HCT116 (cell line): ENCODE measurements around the gene KLHDC8B. TPM values are rescaled to one million over a fixed set of nuclear protein-coding genes. Genes with fewer than 3 reads are reported as not detected.

Experiments used
- ATAC-seq: fragments of 200-7000 bp; cut with Tn5 transposase; 2 replicates; pipeline ENCODE4 v1.9.1; 2020; ENCODE audit warnings: mild to moderate bottlenecking, moderate library complexity
- BruUV-seq: library from RNA; stranded (reverse); fragments of 400-500 nt; replicated peaks from 2 replicates; lab custom pipeline; 2021; lab: Mats Ljungman, UMichigan
- CTCF ChIA-PET: fragments of 300-600 bp; sonication (Branson Sonifier 250); formaldehyde crosslinking; loops from one replicate; lab custom pipeline; 2021; ENCODE audit warnings: antibody characterized with exemption; lab: Charles Lee
- POLR2A ChIA-PET: fragments of 300-600, 350-600 bp; sonication (Branson Sonifier 250); formaldehyde crosslinking; loops from one replicate; lab custom pipeline; 2021; ENCODE audit warnings: antibody characterized with exemption; lab: Charles Lee
- RAD21 ChIA-PET, 2 experiments: fragments of 300-600 bp; sonication (Branson Sonifier 250); formaldehyde crosslinking; loops; one replicate each; lab custom pipeline; 2023; ENCODE audit warnings: low total read pairs in 2 of 2; ENCODE audit not compliant: uncharacterized antibody in 2 of 2, unreplicated experiment in 2 of 2, low non-redundant PET in 1 of 2; lab: Charles Lee
- DNase-seq: peaks from one replicate; pipeline ENCODE4 v3.0.0-alpha.2; 2010; ENCODE audit warnings: low read depth, low spot score
- H2AFZ ChIP-seq: fragments of 200-600 bp; shearing (Covaris generic), sonication (generic); 2 replicates; pipeline ENCODE4 v1.6.1; 2017; ENCODE audit warnings: low read depth, mixed run types, mixed read lengths, antibody characterized with exemption, low read length; ENCODE audit not compliant: poor library complexity, severe bottlenecking
- H3K27ac ChIP-seq: 2 replicates; pipeline ENCODE4 v1.5.1; 2012; ENCODE audit warnings: low read depth, low read length
- H3K27me3 ChIP-seq: fragments of 200-600 bp; sonication (generic); 2 replicates; pipeline ENCODE4 v1.6.1; 2016; ENCODE audit warnings: mixed run types, low read length, mixed read lengths; ENCODE audit not compliant: insufficient read depth
- H3K36me3 ChIP-seq, 2 experiments: fragments of 200-500 bp in 1 of 2; fragments of 200-600 bp in 1 of 2; sonication (Bioruptor generic) in 1 of 2; sonication (generic) in 1 of 2; 2 replicates each; pipeline versions ENCODE4 v1.5.1 to v1.6.1; 2014 to 2016; ENCODE audit warnings: low read length in 2 of 2, inconsistent platforms in 1 of 2, mixed read lengths in 1 of 2, mixed run types in 1 of 2; ENCODE audit not compliant: insufficient read depth in 2 of 2, control insufficient read depth in 1 of 2
- H3K4me1 ChIP-seq, 2 experiments: fragments of 200-600 bp in 1 of 2; sonication (generic) in 1 of 2; 2 replicates each; pipeline versions ENCODE4 v1.5.1 to v1.6.1; 2012 to 2017; ENCODE audit warnings: low read length in 2 of 2, inconsistent platforms in 1 of 2, mild to moderate bottlenecking in 1 of 2, mixed read lengths in 1 of 2, mixed run types in 1 of 2, moderate library complexity in 1 of 2; ENCODE audit not compliant: insufficient read depth in 2 of 2, control insufficient read depth in 1 of 2
- H3K4me2 ChIP-seq: fragments of 200-600 bp; sonication (generic); 2 replicates; pipeline ENCODE4 v1.6.1; 2017; ENCODE audit warnings: mixed run types, low read length, mixed read lengths
- H3K4me3 ChIP-seq, 2 experiments: fragments of 200-600 bp in 1 of 2; sonication (generic) in 1 of 2; replicated peaks in 1 of 2; 2 replicates each; pipeline ENCODE4 v1.5.1; 2011 to 2016; ENCODE audit warnings: low read length in 2 of 2, control low read depth in 1 of 2, low read depth in 1 of 2, mild to moderate bottlenecking in 1 of 2, mixed read lengths in 1 of 2, mixed run types in 1 of 2
- H3K79me2 ChIP-seq: fragments of 200-600 bp; sonication (generic); 2 replicates; pipeline ENCODE4 v1.6.1; 2017; ENCODE audit warnings: mild to moderate bottlenecking, mixed run types, low read length, moderate library complexity, mixed read lengths; ENCODE audit not compliant: insufficient read depth
- H3K9ac ChIP-seq: fragments of 200-600 bp; sonication (generic); 2 replicates; pipeline ENCODE4 v1.6.1; 2016; ENCODE audit warnings: low read length, mixed read lengths
- H3K9me2 ChIP-seq: fragments of 200-600 bp; sonication (generic), shearing (Covaris generic); 2 replicates; pipeline ENCODE4 v1.6.1; 2017; ENCODE audit warnings: mixed run types, mild to moderate bottlenecking, moderate library complexity; ENCODE audit not compliant: insufficient read depth
- H3K9me3 ChIP-seq, 2 experiments: fragments of 200-500 bp in 1 of 2; fragments of 200-600 bp in 1 of 2; sonication (Bioruptor generic) in 1 of 2; sonication (generic) in 1 of 2; 2 replicates each; pipeline ENCODE4 v1.6.1; 2014 to 2017; ENCODE audit warnings: low read length in 2 of 2, mixed read lengths in 2 of 2, inconsistent platforms in 1 of 2, low read depth in 1 of 2, mild to moderate bottlenecking in 1 of 2, mixed run types in 1 of 2, moderate library complexity in 1 of 2; ENCODE audit not compliant: control insufficient read depth in 1 of 2, insufficient read depth in 1 of 2
- H4K20me1 ChIP-seq: fragments of 200-600 bp; sonication (generic), shearing (Covaris generic); 2 replicates; pipeline ENCODE4 v1.6.1; 2017; ENCODE audit warnings: mixed run types, mild to moderate bottlenecking, moderate library complexity; ENCODE audit not compliant: insufficient read depth
- ATF3 ChIP-seq: IDR thresholded peaks from 2 replicates; pipeline ENCODE4 v1.6.1; 2012
- CEBPB ChIP-seq: IDR thresholded peaks from 2 replicates; pipeline ENCODE4 v1.6.1; 2012; ENCODE audit warnings: low read depth
- EGR1 ChIP-seq: IDR thresholded peaks from 2 replicates; pipeline ENCODE4 v1.6.1; 2012; ENCODE audit warnings: low read depth
- EZH2 ChIP-seq: fragments of 200-600 bp; sonication (generic); IDR thresholded peaks from 2 replicates; pipeline ENCODE4 v1.6.1; 2017; ENCODE audit warnings: antibody characterized with exemption, mixed run types
- EZH2phosphoT487 ChIP-seq: fragments of 200-600 bp; IDR thresholded peaks from 2 replicates; pipeline ENCODE4 v1.6.1; 2018; ENCODE audit warnings: antibody characterized with exemption, borderline replicate concordance
- JUND ChIP-seq: IDR thresholded peaks from 2 replicates; pipeline ENCODE4 v1.6.1; 2012
- POLR2A ChIP-seq: IDR thresholded peaks from 2 replicates; pipeline ENCODE4 v1.7.0; 2011; ENCODE audit warnings: borderline replicate concordance; ENCODE audit not compliant: insufficient read depth, insufficient read length; ENCODE audit errors: extremely low read depth
- POLR2AphosphoS5 ChIP-seq: IDR thresholded peaks from 2 replicates; pipeline ENCODE4 v1.6.1; 2011; ENCODE audit warnings: mild to moderate bottlenecking, low read depth, low read length, moderate library complexity
- RAD21 ChIP-seq: IDR thresholded peaks from 2 replicates; pipeline ENCODE4 v1.6.1; 2012; ENCODE audit warnings: low read depth, mild to moderate bottlenecking
- SIN3A ChIP-seq: IDR thresholded peaks from 2 replicates; pipeline ENCODE4 v1.6.1; 2012; ENCODE audit warnings: low read depth
- SP1 ChIP-seq: IDR thresholded peaks from 2 replicates; pipeline ENCODE4 v1.6.1; 2012; ENCODE audit warnings: low read depth
- SRF ChIP-seq: IDR thresholded peaks from 2 replicates; pipeline ENCODE4 v1.6.1; 2012; ENCODE audit warnings: low read depth
- TCF7L2 ChIP-seq: IDR thresholded peaks from 2 replicates; pipeline ENCODE4 v1.7.0; 2011; ENCODE audit warnings: borderline replicate concordance, inconsistent platforms; ENCODE audit not compliant: insufficient read depth, insufficient read length; ENCODE audit errors: extremely low read depth
- YY1 ChIP-seq: IDR thresholded peaks from 2 replicates; pipeline ENCODE4 v1.6.1; 2011; ENCODE audit warnings: low read length, low read depth, moderate library complexity, mild to moderate bottlenecking; ENCODE audit not compliant: insufficient replicate concordance; ENCODE audit errors: extremely low read depth
- ZNF274 ChIP-seq: fragments of 200-500 bp; sonication (Bioruptor generic); IDR thresholded peaks from 2 replicates; pipeline ENCODE4 v1.6.1; 2014; ENCODE audit warnings: mild to moderate bottlenecking, low read depth, low read length, inconsistent platforms
- intact Hi-C: fragments of 100-400 bp; cut with micrococcal nuclease; formaldehyde crosslinking; loops from 2 replicates; pipeline ENCODE4 v1.10.0; 2022
- total RNA-seq: library from RNA; stranded (reverse); gene quantifications from one replicate; pipeline ENCODE4 v1.2.1, GENCODE V29; 2021; ENCODE audit not compliant: unreplicated experiment
- TF ChIP-seq, protein P1 (sequence below), 3 experiments: fragments of 200-600 bp in 1 of 3; sonication (generic) in 1 of 3; IDR thresholded peaks in 2 of 3; conservative IDR thresholded peaks in 1 of 3; 2 replicates each; pipeline ENCODE4 v1.5.1; 2012 to 2017; ENCODE audit warnings: low read depth in 2 of 3, low read length in 2 of 3, antibody characterized with exemption in 1 of 3, borderline replicate concordance in 1 of 3, control low read depth in 1 of 3, mild to moderate bottlenecking in 1 of 3, mixed read lengths in 1 of 3, mixed run types in 1 of 3, moderate library complexity in 1 of 3; ENCODE audit not compliant: insufficient read depth in 1 of 3
- TF ChIP-seq, protein P2 (sequence below): IDR thresholded peaks from 2 replicates; pipeline ENCODE4 v1.6.1; 2012; ENCODE audit warnings: low read depth
- TF ChIP-seq, protein P3 (sequence below): IDR thresholded peaks from 2 replicates; pipeline ENCODE4 v1.6.1; 2012

Gene KLHDC8B
- total RNA-seq, 1 experiment from 2014 or later, result 10.4 TPM

GRCh38 chr3:49183873-49184272, 12.5 kb downstream of the KLHDC8B start:
- RAD21 ChIA-PET, result no interaction called here
- CTCF ChIA-PET, result no interaction called here
- Histone ChIP-seq H3K27ac (no peak overlapping the region), H2AFZ (no peak overlapping the region), H3K4me1 (no peaks in the 10 kb centered on the region), H3K9ac (no peak overlapping the region), H3K4me3 (no peak overlapping the region), H3K9me3 (no peaks in the 10 kb centered on the region), H3K79me2 (no peaks in the 10 kb centered on the region), H3K4me2 (no peak overlapping the region), H3K9me2 (no peaks in the 10 kb centered on the region), H4K20me1 (no peaks in the 10 kb centered on the region), H3K27me3 (no peaks in the 10 kb centered on the region), H3K36me3 (no peaks in the 10 kb centered on the region)
- TF ChIP-seq SP1 (no peak), ATF3 (no peak), ZNF274 (no peak), JUND (no peak), EZH2phosphoT487 (no peak), TCF7L2 (no peak), SRF (no peak), POLR2AphosphoS5 (no peak), EZH2 (no peak), POLR2A (no peak), YY1 (no peak), CEBPB (no peak), EGR1 (no peak), SIN3A (no peak), RAD21 (no peak)
- TF ChIP-seq, protein P1, sequence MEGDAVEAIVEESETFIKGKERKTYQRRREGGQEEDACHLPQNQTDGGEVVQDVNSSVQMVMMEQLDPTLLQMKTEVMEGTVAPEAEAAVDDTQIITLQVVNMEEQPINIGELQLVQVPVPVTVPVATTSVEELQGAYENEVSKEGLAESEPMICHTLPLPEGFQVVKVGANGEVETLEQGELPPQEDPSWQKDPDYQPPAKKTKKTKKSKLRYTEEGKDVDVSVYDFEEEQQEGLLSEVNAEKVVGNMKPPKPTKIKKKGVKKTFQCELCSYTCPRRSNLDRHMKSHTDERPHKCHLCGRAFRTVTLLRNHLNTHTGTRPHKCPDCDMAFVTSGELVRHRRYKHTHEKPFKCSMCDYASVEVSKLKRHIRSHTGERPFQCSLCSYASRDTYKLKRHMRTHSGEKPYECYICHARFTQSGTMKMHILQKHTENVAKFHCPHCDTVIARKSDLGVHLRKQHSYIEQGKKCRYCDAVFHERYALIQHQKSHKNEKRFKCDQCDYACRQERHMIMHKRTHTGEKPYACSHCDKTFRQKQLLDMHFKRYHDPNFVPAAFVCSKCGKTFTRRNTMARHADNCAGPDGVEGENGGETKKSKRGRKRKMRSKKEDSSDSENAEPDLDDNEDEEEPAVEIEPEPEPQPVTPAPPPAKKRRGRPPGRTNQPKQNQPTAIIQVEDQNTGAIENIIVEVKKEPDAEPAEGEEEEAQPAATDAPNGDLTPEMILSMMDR (IDR thresholded peaks at IDR 0.05 in 2 of 3, conservative IDR thresholded peaks at IDR 0.05 in 1 of 3; ENCODE audit: borderline replicate concordance in 1 of 3, insufficient read depth in 1 of 3, low read depth in 2 of 3, low read length in 2 of 3), result no peak
- TF ChIP-seq, protein P2, sequence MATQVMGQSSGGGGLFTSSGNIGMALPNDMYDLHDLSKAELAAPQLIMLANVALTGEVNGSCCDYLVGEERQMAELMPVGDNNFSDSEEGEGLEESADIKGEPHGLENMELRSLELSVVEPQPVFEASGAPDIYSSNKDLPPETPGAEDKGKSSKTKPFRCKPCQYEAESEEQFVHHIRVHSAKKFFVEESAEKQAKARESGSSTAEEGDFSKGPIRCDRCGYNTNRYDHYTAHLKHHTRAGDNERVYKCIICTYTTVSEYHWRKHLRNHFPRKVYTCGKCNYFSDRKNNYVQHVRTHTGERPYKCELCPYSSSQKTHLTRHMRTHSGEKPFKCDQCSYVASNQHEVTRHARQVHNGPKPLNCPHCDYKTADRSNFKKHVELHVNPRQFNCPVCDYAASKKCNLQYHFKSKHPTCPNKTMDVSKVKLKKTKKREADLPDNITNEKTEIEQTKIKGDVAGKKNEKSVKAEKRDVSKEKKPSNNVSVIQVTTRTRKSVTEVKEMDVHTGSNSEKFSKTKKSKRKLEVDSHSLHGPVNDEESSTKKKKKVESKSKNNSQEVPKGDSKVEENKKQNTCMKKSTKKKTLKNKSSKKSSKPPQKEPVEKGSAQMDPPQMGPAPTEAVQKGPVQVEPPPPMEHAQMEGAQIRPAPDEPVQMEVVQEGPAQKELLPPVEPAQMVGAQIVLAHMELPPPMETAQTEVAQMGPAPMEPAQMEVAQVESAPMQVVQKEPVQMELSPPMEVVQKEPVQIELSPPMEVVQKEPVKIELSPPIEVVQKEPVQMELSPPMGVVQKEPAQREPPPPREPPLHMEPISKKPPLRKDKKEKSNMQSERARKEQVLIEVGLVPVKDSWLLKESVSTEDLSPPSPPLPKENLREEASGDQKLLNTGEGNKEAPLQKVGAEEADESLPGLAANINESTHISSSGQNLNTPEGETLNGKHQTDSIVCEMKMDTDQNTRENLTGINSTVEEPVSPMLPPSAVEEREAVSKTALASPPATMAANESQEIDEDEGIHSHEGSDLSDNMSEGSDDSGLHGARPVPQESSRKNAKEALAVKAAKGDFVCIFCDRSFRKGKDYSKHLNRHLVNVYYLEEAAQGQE, result no peak
- TF ChIP-seq, protein P3, sequence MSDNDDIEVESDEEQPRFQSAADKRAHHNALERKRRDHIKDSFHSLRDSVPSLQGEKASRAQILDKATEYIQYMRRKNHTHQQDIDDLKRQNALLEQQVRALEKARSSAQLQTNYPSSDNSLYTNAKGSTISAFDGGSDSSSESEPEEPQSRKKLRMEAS, result no peak
- intact Hi-C loops, result no loop called here
- DNase-seq (no peak), ATAC-seq (no peak)
- no TSS peak for BruUV-seq
- POLR2A ChIA-PET, result no interaction called here
